GM12878 (cell line): Measurements from ENCODE around the gene PRM1. TPM values are rescaled to one million over a fixed set of nuclear protein-coding genes. Genes with fewer than 3 reads are reported as not detected.
A peak's percentile ranks its signal among the peaks of the same experiment; 100 is the strongest.

Source experiments
- BACH1 ChIP-seq: fragments of 450-650 bp; IDR thresholded peaks from 2 replicates; pipeline ENCODE4 v1.6.1; 2017; ENCODE audit warnings: mild to moderate bottlenecking, borderline replicate concordance
- BHLHE40 ChIP-seq, 2 experiments: fragments of 450-650 bp in 1 of 2; IDR thresholded peaks; 2 replicates each; pipeline ENCODE4 v1.6.1; 2011 to 2017; ENCODE audit warnings: low read depth in 2 of 2, borderline replicate concordance in 1 of 2, improper control_type of control experiment in 1 of 2, low read length in 1 of 2, mild to moderate bottlenecking in 1 of 2
- BMI1 ChIP-seq: fragments of 450-650 bp; IDR thresholded peaks from 2 replicates; pipeline ENCODE4 v1.6.1; 2016; ENCODE audit warnings: mild to moderate bottlenecking, moderate library complexity, borderline replicate concordance
- CHD2 ChIP-seq: IDR thresholded peaks from 2 replicates; pipeline ENCODE4 v1.6.1; 2011; ENCODE audit warnings: low read depth, low read length, improper control_type of control experiment, borderline replicate concordance
- CREM ChIP-seq: IDR thresholded peaks from 2 replicates; pipeline ENCODE4 v1.6.1; 2014; ENCODE audit warnings: antibody characterized with exemption, low read depth
- ELK1 ChIP-seq: IDR thresholded peaks from 2 replicates; pipeline ENCODE4 v1.6.1; 2012; ENCODE audit warnings: low read depth, low read length, improper control_type of control experiment
- EP300 ChIP-seq, 2 experiments: fragments of 150-350 bp in 1 of 2; IDR thresholded peaks; 2 replicates each; pipeline ENCODE4 v1.6.1; 2011 to 2012; ENCODE audit warnings: low read depth in 2 of 2, low read length in 2 of 2, borderline replicate concordance in 1 of 2, improper control_type of control experiment in 1 of 2, inconsistent platforms in 1 of 2; ENCODE audit not compliant: control insufficient read depth in 1 of 2
- EZH2 ChIP-seq: IDR thresholded peaks from 2 replicates; pipeline ENCODE4 v1.6.1; 2012; ENCODE audit warnings: low read depth, mild to moderate bottlenecking, control low read depth, inconsistent platforms, low read length, borderline replicate concordance; ENCODE audit not compliant: control insufficient read depth
- IRF4 ChIP-seq: IDR thresholded peaks from 2 replicates; pipeline ENCODE4 v1.6.1; 2011; ENCODE audit warnings: low read depth, low read length
- LARP7 ChIP-seq: fragments of 450-650 bp; IDR thresholded peaks from 2 replicates; pipeline ENCODE4 v1.6.1; 2017; ENCODE audit warnings: mild to moderate bottlenecking
- MEF2B ChIP-seq: fragments of 450-650 bp; IDR thresholded peaks from 2 replicates; pipeline ENCODE4 v1.6.1; 2018; ENCODE audit warnings: mild to moderate bottlenecking, moderate library complexity; ENCODE audit not compliant: partially characterized antibody, poor library complexity, severe bottlenecking
- MLLT1 ChIP-seq: fragments of 450-650 bp; IDR thresholded peaks from 2 replicates; pipeline ENCODE4 v1.6.1; 2016; ENCODE audit warnings: mild to moderate bottlenecking
- MXI1 ChIP-seq: fragments of 150-350 bp; IDR thresholded peaks from 2 replicates; pipeline ENCODE4 v1.6.1; 2011; ENCODE audit warnings: low read depth, mild to moderate bottlenecking, inconsistent platforms, low read length, improper control_type of control experiment
- NFXL1 ChIP-seq: fragments of 450-650 bp; IDR thresholded peaks from 2 replicates; pipeline ENCODE4 v1.6.1; 2017; ENCODE audit warnings: antibody characterized with exemption, mild to moderate bottlenecking, borderline replicate concordance
- NR2F1 ChIP-seq: fragments of 450-650 bp; conservative IDR thresholded peaks from 2 replicates; pipeline ENCODE4 v1.6.1; 2017; ENCODE audit warnings: mild to moderate bottlenecking
- POLR2AphosphoS2 ChIP-seq: IDR thresholded peaks from 2 replicates; pipeline ENCODE4 v1.6.1; 2011; ENCODE audit warnings: low read depth, mild to moderate bottlenecking, low read length, improper control_type of control experiment, moderate library complexity
- POU2F2 ChIP-seq: IDR thresholded peaks from 3 replicates; pipeline ENCODE4 v1.6.1; 2011; ENCODE audit warnings: low read depth, mild to moderate bottlenecking, low read length, borderline replicate concordance
- SKIL ChIP-seq: fragments of 450-650 bp; IDR thresholded peaks from 2 replicates; pipeline ENCODE4 v1.6.1; 2017; ENCODE audit warnings: mild to moderate bottlenecking, low read depth, inconsistent platforms; ENCODE audit not compliant: poor library complexity, severe bottlenecking
- SMAD1 ChIP-seq: fragments of 450-650 bp; IDR thresholded peaks from 2 replicates; pipeline ENCODE4 v1.6.1; 2018; ENCODE audit warnings: mild to moderate bottlenecking, low read depth; ENCODE audit not compliant: partially characterized antibody
- SP1 ChIP-seq: IDR thresholded peaks from one replicate; pipeline ENCODE4 v1.6.1; 2011; ENCODE audit warnings: low read depth, low read length
- SRF ChIP-seq, 2 experiments: IDR thresholded peaks; 2 replicates each; pipeline ENCODE4 v1.6.1; 2011; ENCODE audit warnings: low read depth in 2 of 2, low read length in 2 of 2, mild to moderate bottlenecking in 1 of 2, moderate library complexity in 1 of 2
- TAF1 ChIP-seq: IDR thresholded peaks from 2 replicates; pipeline ENCODE4 v1.6.1; 2011; ENCODE audit warnings: mild to moderate bottlenecking, low read depth, low read length, borderline replicate concordance
- TARDBP ChIP-seq: IDR thresholded peaks from 2 replicates; pipeline ENCODE4 v1.6.1; 2016; ENCODE audit warnings: borderline replicate concordance
- TCF12 ChIP-seq: IDR thresholded peaks from 2 replicates; pipeline ENCODE4 v1.6.1; 2011; ENCODE audit warnings: low read depth, mild to moderate bottlenecking, low read length
- polyA plus RNA-seq, 11 experiments: library from polyadenylated mRNA; depleted of rRNA in 4 of 11; unstranded in 6 of 11; stranded (reverse) in 5 of 11; fragments of >200 nt; fragmentation: Nextera tagmentation in 4 of 11; fragmentation: Illumina TruSeq in 1 of 11; extraction: Ambion mirVana in 4 of 11; extraction: Trizol in 1 of 11; gene quantifications; 1 replicate in 1 of 11; 2 replicates in 10 of 11; pipeline versions ENCODE4 v1.2.1 to v1.2.3, GENCODE V29; 2011 to 2016; ENCODE audit warnings: inconsistent platforms in 2 of 11, missing spikeins in 2 of 11, low read depth in 1 of 11
- total RNA-seq, 4 experiments: library from RNA; depleted of rRNA in 3 of 4; stranded (reverse); fragments of >200 nt in 3 of 4; fragmentation: Illumina TruSeq in 1 of 4; extraction: Trizol in 1 of 4; gene quantifications; 2 replicates each; pipeline versions ENCODE4 v1.2.1 to v1.2.3, GENCODE V29; 2013 to 2021

The PRM1 gene
- total and polyA plus RNA-seq, 10 of the 15 experiments (the other 5 are each of a cell fraction or from before 2014, with no cell fraction given) = 0.20 TPM; not detected in 9

GRCh38 chr16:11253995-11254912, 26.9 kb downstream of the PRM1 start (continued):
- peak; percentile 66 for TF ChIP-seq SMAD1
- TF ChIP-seq NFXL1 = 0 out of 2 replicates have a peak, but pooled peaks have one; percentile 11
- TF ChIP-seq TARDBP = no peak
- TF ChIP-seq SRF (IDR thresholded peaks at IDR 0.05; ENCODE audit: low read depth in 2 of 2, low read length in 2 of 2) = peak; percentile 26 to 48; a peak in 1 of 4 replicates
- TF ChIP-seq POU2F2 = peak; percentile 37; the same call in 1 of the 3 replicates
- TF ChIP-seq MEF2B = peak; percentile 84
- TF ChIP-seq EP300 (IDR thresholded peaks at IDR 0.05; ENCODE audit: borderline replicate concordance in 1 of 2, control insufficient read depth in 1 of 2, low read depth in 2 of 2, low read length in 2 of 2) = peak in 1 of 2 experiments; percentile 56; a peak in 1 of 4 replicates
- TF ChIP-seq BACH1 = peak; percentile 60
- TF ChIP-seq SP1 = no peak
- TF ChIP-seq BMI1 = 0 out of 2 replicates have a peak, but pooled peaks have one; percentile 12
- TF ChIP-seq CHD2 = 0 out of 2 replicates have a peak, but pooled peaks have one; percentile 19
- TF ChIP-seq MXI1 = peak; percentile 31; the same call in 1 of the 2 replicates
- no peak for TF ChIP-seq NR2F1
- 0 out of 2 replicates have a peak, but pooled peaks have one; percentile 9 for TF ChIP-seq IRF4
- TF ChIP-seq CREM = 0 out of 2 replicates have a peak, but pooled peaks have one; percentile 10
- peak; percentile 77 for TF ChIP-seq MLLT1
- no peak for TF ChIP-seq TAF1
- TF ChIP-seq LARP7 = peak; percentile 16; the same call in 1 of the 2 replicates
- peak; percentile 72 for TF ChIP-seq TCF12
- TF ChIP-seq POLR2AphosphoS2 = peak; percentile 8
- peak; percentile 42 to 45; a peak in 2 of 4 replicates for TF ChIP-seq BHLHE40 (IDR thresholded peaks at IDR 0.05; ENCODE audit: borderline replicate concordance in 1 of 2, low read depth in 2 of 2, low read length in 1 of 2)
- peak; percentile 39 for TF ChIP-seq SKIL
- TF ChIP-seq ELK1 = no peak
- TF ChIP-seq EZH2 = no peak
